GM18861 (cell line): Measurements from ENCODE around the gene ENTPD2.

Experiments used
- ATAC-seq: cut with Tn5 transposase; IDR thresholded peaks from one replicate; pipeline ENCODE4 v1.9.1; 2021; ENCODE audit not compliant: unreplicated experiment

Gene ENTPD2

DNA sequence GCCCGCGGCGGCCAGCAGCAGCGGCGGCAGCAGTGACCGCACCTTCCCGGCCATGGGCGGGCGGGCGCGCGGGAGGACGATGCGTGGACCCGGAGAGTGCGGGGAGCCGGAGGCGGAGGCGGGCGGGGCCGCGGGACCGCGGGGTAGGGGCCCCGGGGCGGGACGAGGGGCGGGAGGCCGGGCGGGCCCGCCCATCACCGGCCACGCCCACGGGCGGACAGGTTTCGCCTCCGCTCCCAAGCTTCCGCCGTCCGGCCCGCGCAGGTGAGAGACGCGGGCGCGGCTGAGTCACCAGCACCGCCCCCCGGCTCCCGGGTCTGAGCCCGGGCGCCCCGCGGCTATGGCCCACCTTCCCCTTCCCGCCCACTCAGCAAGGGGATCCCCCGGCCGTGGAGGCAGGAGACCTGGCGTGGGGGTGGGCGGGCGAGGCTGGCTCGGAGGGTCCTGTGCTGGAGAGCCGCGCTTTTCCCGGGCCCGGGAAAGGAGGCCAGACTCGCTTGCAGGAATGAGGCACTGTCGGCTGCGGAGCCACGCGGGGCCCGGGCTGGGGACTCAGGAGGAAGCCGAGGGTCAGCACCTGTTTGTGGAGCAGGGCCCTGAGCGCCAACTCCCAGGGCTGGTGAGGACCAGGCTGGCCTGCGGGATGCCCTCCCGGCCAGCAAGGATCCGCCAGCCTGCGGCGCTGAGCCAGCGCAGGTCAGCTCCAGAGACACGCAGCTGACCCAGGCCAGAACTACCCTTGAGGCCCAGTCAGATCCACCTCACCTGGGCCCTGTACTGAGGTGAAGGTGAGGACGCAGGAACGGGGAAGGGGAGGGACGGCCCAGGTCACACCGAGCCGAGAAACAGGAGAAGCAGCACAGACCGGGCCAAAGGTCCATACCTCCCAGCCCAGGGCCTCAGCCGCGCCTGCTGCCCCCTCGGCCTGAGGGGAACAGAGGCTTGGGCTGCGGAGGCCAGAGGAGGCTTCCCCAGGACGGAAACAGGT, at the start of gene ENTPD2:
Gene ENTPD2, minus strand, starts transcription at position 118 of the 988 bp plus-strand sequence. Its CDS starts 64 bp downstream, at position 54.
- ATAC-seq = no peak

DNA sequence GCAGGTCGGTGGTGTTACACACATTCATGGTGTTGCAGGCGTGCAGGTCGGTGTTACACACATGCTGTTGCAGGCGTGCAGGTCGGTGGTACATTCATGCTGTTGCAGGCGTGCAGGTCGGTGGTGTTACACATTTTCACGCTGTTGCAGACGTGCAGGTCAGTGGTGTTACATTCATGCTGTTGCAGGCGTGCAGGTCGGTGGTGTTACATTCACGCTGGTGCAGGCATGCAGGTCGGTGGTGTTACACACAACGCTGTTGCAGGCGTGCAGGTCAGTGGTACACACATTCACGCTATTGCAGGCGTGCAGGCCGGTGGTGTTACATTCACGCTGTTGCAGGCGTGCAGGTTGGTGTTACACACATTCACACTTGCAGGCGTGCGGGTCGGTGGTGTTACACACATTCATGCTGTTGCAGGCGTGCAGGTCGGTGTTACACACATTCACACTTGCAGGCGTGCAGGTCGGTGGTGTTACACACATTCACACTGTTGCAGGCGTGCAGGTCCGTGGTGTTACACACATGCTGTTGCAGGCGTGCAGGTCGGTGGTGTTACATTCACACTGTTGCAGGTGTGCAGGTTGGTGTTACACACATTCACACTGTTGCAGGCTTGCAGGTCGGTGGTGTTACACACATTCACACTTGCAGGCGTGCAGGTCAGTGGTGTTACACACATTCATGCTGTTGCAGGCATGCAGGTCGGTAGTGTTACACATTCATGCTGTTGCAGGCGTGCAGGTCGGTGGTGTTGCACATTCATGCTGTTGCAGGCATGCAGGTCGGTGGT, 49.5 kb upstream of the ENTPD2 start:
- ATAC-seq = no peak

DNA sequence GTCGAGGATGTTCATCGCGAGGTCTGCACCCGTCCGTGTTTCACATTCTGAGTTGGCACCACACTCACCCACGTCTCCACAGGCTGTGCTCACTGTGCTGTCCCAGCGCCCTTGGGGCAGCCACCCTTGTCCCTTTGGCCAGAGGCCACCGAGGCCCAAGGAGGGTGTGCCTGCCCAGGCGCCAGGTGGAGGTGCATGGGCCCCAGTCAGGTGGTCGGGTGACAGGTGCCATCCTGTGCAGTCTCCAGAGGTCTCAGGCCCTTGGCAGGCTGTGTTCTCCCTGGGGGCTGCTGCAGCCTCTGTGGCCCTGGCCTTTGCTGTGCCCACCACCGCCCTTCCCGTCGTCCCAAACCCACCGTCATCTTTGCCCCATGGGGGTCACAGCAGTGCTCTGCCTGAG, 45.4 kb upstream of the ENTPD2 start:
- no peak for ATAC-seq

DNA sequence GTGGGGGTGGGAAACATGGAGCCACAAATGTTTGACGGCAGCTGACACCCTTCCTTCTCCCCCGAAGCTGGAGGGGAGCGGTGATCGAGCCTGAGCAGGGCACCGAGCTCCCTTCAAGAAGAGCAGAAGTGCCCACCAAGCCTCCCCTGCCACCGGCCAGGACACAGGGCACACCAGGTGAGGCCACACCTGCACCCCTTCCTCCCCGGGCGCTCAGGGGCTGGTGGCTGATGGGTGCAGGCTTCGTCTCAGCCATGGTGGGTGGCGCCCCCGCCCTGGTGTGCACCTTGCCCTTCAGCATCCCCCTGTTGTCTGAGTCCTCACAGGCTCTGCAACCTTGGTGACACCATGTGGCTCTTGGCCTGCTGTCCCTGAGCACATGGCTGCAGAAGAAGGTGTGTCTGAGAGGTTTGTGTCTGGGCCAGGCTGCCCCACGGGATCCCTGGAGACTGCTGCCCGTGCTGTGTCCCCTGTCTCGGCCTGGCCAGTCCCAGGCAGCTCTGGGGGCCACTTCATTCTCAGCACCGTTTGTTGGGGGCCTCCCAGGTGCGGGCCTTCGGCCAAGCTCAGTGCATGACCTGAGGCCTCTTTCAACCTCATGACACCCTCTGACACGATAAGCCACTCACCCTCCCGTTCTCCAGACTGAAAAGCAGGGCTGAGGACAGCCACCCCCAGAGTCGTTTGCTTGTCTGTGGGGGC, 44.1 kb upstream of the ENTPD2 start:
- no peak for ATAC-seq

DNA sequence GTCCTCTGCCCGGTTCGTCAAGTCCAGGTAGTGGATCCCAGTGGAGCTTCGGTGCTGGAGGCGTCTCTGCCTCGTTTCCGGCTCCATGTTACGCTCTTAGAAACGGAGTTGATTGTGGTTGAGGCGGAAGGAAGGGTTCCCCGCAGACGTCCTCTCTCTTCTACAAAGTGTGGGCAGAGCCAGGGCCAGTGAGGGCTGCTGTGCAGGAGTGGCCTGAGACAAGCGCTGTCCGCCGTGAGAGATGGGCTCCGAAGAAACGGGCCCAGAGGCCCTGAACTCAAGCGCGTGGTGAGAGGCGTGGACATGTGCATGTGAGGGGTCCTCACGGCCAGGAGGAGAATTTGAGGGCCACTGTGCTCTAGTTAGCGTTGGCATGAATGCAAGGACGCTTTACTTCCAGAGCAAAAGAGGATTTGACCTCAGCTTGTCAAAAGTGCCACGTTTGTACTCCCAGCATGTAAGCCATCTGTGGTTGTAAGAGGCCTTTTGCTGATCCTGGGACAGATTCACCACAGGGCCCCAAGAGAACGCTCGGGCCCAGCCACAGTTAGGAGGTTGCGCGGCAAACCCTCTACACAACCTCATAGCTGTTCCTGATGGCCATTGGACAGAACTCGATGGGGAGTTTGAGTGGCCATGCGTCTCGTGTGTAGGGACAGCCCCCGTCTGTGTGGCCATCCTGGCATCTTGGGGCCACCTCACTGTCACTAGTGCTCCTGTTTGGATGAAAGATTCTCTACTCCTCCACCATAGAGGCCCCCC, 43.1 kb upstream of the ENTPD2 start:
- no peak for ATAC-seq

DNA sequence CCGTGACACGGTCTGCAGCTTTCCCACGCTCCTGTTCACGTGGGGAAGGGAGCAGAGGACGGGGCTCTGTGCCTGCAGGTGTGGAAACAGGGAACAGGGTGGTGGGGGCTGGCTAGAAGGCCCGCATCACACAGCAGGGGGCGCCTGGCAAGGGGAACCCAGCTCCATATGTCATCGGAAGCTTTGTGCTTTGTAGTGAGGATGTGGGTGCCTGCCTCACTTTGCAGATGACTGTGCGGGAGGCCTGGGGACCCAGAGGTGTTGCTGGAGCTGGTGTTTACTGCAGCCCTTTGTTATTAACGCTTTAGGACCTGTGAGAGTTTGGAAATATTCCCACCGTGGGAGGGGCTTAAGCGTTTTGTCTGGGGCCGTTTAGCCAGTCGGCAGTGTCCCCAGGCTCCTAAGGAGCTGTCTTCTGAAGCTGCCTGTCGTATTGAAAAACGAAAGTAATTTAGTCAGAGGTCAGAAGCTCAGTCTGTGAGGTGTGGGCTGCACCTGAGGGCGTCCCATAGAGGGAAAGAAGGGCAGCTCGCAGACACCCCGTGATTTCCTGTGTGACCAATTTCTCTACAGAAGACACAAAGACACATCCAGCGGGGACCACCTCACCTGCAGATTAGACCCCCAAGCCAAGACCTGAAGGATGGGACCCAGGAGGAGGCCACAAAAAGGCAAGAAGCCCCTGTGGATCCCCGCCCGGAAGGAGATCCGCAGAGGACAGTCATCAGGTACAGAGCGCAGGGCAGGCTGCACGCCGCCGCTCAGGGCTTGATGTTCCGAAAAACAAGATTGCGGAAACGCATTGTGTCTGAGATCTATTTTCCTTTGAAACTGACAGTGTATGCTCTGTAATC, 42.0 kb upstream of the ENTPD2 start:
- no peak for ATAC-seq

DNA sequence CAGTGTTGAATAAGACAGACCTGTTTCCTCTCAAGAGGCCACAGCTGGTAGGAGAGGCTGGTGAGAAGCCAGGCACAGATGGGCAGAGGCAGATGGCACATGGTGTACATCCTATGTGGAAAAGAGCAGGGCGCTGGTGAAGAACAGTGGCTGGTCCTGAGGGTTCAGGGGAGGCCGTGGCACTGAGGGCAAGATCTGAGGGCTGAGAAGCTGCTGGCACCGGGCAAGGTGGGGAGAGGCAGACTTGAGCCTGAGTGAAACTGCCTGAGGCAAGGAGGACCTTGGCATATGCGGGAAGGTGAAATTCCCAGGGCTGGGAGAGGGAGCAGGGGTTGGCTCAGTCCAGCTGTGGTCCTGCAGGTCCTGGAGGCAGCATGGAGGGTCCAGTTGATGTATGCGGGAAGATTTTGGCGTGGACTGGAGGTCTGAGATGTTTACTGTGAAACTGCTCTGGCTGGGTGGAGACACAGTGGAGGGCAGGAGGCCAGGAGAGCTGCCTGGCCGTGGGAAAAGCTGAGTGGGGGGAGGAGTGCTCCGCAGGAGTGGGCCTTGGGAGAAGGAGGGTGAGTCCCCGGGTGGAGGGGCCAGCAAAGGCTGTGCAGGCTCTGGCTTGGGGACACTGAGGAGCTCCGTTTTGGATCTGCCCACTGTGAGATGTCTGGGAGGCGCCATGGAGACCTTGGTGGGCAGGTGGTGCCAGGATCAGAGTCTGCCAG, 35.5 kb upstream of the ENTPD2 start:
- ATAC-seq = no peak

DNA sequence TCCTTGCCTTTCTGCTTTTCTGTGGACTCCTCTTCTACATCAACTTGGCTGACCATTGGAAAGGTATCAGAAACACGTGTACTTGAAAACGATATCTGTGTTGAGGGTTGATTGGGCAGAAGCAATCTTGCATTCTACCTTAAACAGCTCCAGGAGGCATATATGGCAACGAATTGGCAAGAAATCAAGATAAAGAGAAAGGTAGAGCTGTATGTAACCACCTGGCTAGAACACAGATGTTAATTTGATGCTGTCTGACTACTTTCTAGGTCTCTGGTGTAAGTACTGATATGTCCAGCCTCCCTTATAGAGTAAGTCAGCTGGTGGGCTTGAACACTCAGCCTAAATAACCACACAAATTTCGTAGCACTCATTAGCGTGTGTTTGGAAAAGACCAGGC, 34.3 kb upstream of the ENTPD2 start:
- ATAC-seq = no peak

DNA sequence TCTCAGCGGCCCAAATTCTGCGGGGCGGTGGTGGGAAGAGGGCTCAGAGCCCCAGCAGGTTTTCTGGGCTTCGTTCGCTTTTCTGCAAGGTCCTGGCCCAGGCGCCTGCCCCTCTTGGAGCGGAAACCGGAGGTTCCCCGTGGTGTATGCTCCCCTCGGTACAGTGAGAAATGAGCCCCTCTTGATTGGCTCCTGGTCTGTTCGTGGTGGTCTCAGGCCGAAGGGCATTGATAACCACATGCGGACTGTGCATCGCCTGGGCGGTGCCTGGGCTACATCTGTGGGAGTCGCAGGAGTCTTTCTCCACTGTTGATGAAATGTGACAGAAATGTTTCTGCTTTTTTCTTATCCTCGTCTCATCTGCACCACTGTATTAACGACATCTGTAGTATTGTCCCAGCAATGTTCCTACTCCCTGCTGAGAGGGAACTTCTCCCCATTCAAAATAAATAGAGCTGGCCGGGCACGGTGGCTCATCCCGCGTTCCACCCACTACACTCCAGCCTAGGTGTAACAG, 33.6 kb upstream of the ENTPD2 start:
- no peak for ATAC-seq

DNA sequence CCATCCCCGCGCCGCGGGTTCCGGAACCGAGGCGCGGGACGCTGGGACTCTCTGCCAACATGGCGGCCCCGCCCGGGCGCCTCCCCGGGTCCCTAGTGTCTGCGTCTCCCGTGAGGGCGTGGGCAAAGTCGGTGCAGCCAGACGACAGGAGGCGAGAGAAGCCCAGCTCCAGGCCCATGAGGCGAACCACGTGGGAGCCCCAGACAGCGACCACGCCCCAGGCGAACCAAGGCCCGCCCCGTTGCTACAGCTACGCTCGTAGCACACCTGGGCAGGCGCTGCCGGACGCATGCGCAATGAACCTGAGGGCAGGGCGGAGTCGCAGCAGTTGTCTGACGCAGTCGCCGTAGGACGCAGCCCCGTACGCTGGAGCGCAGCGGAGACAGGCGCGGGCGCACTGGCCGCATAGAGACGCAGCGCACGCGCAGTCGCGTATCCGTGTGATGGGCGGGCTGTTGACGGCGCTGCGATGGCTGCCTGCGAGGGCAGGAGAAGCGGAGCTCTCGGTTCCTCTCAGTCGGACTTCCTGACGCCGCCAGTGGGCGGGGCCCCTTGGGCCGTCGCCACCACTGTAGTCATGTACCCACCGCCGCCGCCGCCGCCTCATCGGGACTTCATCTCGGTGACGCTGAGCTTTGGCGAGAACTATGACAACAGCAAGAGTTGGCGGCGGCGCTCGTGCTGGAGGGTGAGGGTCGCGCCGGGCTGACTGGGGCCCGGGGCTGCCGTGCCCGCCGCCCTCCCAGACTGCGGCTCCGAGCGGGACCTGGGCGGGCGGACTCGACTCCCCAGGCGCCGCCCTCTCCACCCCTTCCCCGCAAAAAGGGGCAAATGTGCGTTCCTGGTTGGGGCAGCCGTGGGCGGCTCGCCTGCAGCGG, 32.9 kb upstream of the ENTPD2 start, which contains the start of gene MAN1B1:
Gene MAN1B1, plus strand, starts transcription at position 455 of the 878 bp plus-strand sequence. Its CDS starts 15 bp downstream, at position 470.
- ATAC-seq = peak; percentile 82

DNA sequence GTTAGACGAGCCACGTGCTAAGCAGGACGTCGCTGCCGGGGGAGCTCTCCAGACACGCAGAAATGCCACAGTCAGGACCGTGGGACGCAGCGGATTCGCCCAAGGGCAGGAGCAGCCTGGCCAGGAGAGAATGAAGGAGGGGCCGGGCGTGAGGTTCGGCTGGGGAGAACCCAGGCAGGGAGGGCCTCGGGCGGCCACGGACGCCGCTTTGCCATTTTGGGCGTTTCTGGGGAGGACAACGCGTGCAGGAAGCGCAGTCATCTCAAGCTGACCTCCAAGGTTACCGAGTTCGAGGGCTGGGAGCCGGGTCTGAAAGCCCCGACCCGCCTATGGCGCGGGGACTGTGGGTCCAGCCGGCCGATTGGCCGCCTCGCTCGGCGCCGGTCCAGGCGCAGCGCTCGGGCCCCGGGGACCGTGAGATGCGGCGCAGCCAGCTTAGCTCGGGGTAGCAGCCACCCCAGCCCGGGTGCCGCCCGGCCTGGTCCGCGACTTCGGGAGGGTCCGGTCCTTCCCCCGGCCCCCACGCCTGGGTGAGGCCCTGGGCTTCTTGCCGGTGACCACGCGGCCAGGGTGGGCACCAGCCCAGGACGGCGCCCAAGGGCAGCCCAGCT, 32.2 kb upstream of the ENTPD2 start:
- ATAC-seq = peak; percentile 9

DNA sequence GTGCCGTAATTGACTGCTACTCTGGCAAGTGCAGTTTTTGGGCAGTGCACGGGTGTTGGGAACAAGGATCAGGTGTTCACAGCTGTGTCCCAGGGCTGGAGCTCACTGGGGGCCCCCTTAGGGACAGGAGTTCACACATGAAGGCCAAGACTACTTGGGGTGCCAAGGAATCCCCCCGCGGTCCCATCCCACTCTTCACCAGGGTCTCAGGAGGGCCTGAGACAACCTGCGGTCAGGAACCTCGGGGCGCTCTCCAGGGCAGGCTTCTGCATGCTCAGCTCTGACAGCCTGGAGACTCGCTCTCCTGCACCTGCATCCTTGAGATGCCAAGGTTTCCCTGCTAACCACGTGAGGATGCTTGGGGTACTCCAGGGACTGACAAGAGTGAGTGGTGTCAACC, 30.7 kb upstream of the ENTPD2 start:
- no peak for ATAC-seq

DNA sequence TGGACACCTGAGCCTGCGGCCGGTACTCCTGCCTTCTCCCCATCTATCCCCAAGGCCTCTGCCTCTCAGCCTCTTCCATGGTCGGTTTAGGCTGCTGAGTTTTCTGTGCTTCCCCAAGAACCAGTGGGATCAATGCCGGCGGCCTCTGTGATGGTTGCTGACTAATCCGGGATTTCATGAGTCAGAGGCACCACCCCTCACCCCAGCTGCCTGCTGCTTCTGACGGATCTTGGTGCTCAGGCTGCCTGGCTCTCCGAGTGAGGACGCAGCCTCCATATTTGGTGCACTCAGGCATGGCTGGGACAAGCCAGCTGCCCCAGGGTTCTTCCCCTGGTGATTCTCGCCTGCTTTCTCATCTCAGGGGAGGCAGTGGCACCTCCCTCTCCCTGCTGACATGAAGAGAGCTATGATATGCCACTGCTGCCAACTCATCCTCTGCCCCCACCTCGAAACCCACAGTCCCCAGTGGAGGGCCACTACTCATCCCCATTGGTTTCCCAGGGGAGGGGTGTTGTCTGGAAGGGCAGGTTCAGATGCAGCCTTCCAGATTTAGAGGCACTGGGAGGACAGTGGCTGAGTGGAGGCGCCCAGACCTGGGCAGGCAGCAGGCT, 29.6 kb upstream of the ENTPD2 start:
- no peak for ATAC-seq

DNA sequence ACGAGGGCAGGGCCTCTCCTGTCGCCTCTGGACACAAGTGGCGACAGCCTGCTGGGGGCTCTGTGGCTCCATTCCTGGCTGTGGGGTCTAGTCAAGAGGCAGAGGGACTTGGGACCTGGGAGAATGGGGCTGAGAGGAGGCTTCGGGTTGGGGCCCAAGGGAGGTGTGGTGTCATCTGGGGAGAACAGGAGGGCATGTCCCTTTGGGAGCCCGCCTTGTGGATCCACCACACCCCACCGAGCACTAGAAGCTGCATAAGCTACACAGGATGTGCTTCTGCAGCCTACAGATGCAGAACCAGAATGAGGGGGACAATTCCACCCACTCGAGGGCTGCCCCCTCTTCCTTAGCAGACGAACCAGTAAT, 29.0 kb upstream of the ENTPD2 start:
- no peak for ATAC-seq

DNA sequence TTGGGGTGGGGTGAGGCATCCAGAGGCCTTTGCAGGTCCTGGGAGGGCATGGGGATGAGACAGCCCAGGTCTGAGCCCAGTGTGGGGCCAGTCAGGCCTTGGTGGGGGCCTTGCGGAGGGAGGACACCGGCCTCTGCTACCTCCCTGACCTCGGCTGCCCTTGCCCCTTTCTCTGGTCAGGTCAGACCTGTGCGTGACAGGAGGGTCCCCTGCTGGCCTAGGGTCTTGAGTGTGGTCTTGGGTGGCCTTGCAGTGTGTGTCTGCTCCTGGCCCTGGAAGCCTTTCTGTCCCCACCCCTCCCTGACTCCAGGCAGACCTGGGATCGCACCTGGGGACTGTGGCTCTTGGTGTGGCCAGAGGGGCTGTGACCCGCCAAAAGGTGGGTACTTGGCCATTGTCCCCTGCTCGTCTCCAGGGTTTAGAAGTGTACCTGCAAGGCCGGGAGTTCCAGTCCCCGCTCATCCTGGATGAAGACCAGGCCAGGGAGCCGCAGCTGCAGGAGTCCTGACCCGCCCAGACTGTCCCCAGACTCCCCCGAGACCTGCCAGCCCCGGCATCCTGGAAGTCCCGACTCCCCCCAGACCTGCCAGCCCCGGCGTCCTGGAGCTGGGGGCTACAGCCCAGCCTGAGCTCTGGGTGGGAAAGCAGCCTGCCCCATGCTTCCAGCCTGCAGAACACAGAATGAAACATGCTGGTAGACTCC, 28.5 kb upstream of the ENTPD2 start:
- ATAC-seq = no peak
